Suprapubic skin (tissue), 4 donors: ENCODE data around the gene LEFTY2. TPM values are rescaled to one million over a fixed set of nuclear protein-coding genes. Genes with fewer than 3 reads are reported as not detected.

ENCODE experiments used
- DNase-seq, 2 donors: peaks; one replicate each; pipeline ENCODE4 v3.0.0-alpha.2; 2019; ENCODE audit warnings: low spot score in 2 of 2
- H3K27ac ChIP-seq: fragments of 200-600 bp; sonication (generic); one replicate; pipeline ENCODE4 v1.5.1; 2019
- H3K27me3 ChIP-seq: fragments of 200-600 bp; sonication (generic); one replicate; pipeline ENCODE4 v1.5.1; 2019
- H3K36me3 ChIP-seq: fragments of 200-600 bp; sonication (generic); one replicate; pipeline ENCODE4 v1.5.1; 2019
- H3K4me1 ChIP-seq: fragments of 200-600 bp; sonication (generic); one replicate; pipeline ENCODE4 v1.5.1; 2019
- H3K4me3 ChIP-seq: fragments of 200-600 bp; sonication (generic); one replicate; pipeline ENCODE4 v1.5.1; 2019; ENCODE audit warnings: mild to moderate bottlenecking
- H3K9me3 ChIP-seq: fragments of 200-600 bp; sonication (generic); one replicate; pipeline ENCODE4 v1.5.1; 2019
- CTCF ChIP-seq, 2 donors: fragments of 200-600 bp in 1 of 2; fragments of 450-650 bp in 1 of 2; sonication (generic) in 1 of 2; IDR thresholded peaks; one replicate each; pipeline ENCODE4 v1.5.1; 2016 to 2019; ENCODE audit warnings: antibody characterized with exemption in 2 of 2, mild to moderate bottlenecking in 1 of 2, moderate library complexity in 1 of 2
- EP300 ChIP-seq: sonication (generic); formaldehyde crosslinking; IDR thresholded peaks from one replicate; pipeline ENCODE4 v1.6.1; 2017; ENCODE audit warnings: antibody characterized with exemption
- POLR2A ChIP-seq, 2 donors: fragments of 450-650 bp; IDR thresholded peaks; one replicate each; pipeline ENCODE4 v1.6.1; 2017; ENCODE audit warnings: antibody characterized with exemption in 2 of 2, mild to moderate bottlenecking in 2 of 2, moderate library complexity in 2 of 2
- POLR2AphosphoS5 ChIP-seq, 3 donors: sonication (generic); formaldehyde crosslinking; IDR thresholded peaks; one replicate each; pipeline ENCODE4 v1.6.1; 2017; ENCODE audit warnings: antibody characterized with exemption in 3 of 3
- WGBS: methylation state at CpG from one replicate; pipeline ENCODE4 v1.1.5; 2018; 5-methylcytosine and 5-hydroxymethylcytosine counted together
- total RNA-seq, 4 donors: library from RNA; depleted of rRNA; stranded (reverse); fragments of >200 nt; gene quantifications; one replicate each; pipeline ENCODE4 v1.1.0, GENCODE V29; 2016

LEFTY2 gene
- total RNA-seq, 4 donors from 2014 or later: 0.26 TPM; not detected in 3

- Histone ChIP-seq H3K27ac (no peak overlapping the region), H3K36me3 (no peaks in the 10 kb centered on the region), H3K4me1 (peaks cover 10% of the 10 kb centered on the region), H3K9me3 (no peaks in the 10 kb centered on the region), H3K4me3 (no peak overlapping the region), H3K27me3 (no peaks in the 10 kb centered on the region)
- WGBS: 50% methylated on average over 7 of the region's 7 CpGs
- no peak for DNase-seq
- TF ChIP-seq CTCF (IDR thresholded peaks at IDR 0.05) (no peak), POLR2AphosphoS5 (IDR thresholded peaks at IDR 0.05) (no peak), EP300 (no peak), POLR2A (IDR thresholded peaks at IDR 0.05) (no peak)
These were observed 44.0 kb downstream of the LEFTY2 start for GRCh38 chr1:225896937-225897549.

DNA sequence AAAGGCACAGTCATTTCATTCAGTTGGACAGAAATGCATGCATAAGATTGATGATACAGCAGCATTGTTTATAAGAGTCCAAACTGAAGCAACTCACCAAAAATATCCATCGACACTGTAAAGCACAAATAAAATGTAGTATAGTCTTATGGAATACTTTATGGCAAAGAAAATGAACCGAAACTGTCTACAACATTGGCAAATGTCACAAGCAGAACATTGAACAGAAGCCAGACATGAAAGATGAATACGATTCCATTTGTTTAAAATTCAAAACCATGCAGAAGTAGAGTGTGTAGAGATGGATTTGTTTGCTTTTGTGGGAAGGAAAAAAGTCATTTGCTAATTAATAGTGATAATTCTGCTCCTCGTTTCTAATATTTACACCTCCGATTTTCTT, 44.5 kb downstream of the LEFTY2 start:
- DNase-seq: no peak
- WGBS: 71% methylated on average over 5 of the region's 5 CpGs
- no peak overlapping the region for H3K27ac ChIP-seq

GRCh38 chr1:225892307-225892706, 48.7 kb downstream of the LEFTY2 start:
- no peak overlapping the region for H3K27ac ChIP-seq
- TF ChIP-seq CTCF (IDR thresholded peaks at IDR 0.05) (no peak), EP300 (no peak), POLR2AphosphoS5 (IDR thresholded peaks at IDR 0.05) (no peak), POLR2A (IDR thresholded peaks at IDR 0.05) (no peak)
- H3K36me3 ChIP-seq: no peaks in the 10 kb centered on the region
- no peaks in the 10 kb centered on the region for H3K27me3 ChIP-seq
- peaks cover 7% of the 10 kb centered on the region for H3K4me1 ChIP-seq
- H3K4me3 ChIP-seq: no peak overlapping the region
- no peak for DNase-seq
- WGBS: 82% methylated on average over 6 of the region's 6 CpGs
- no peaks in the 10 kb centered on the region for H3K9me3 ChIP-seq

More for the DNA sequence above, 44.5 kb downstream of the LEFTY2 start:
- no peaks in the 10 kb centered on the region for H3K27me3 ChIP-seq
- peaks cover 10% of the 10 kb centered on the region for H3K4me1 ChIP-seq
- H3K4me3 ChIP-seq: no peak overlapping the region
- TF ChIP-seq EP300 (no peak), CTCF (IDR thresholded peaks at IDR 0.05) (no peak), POLR2A (IDR thresholded peaks at IDR 0.05) (no peak), POLR2AphosphoS5 (IDR thresholded peaks at IDR 0.05) (no peak)
- H3K9me3 ChIP-seq: no peaks in the 10 kb centered on the region
- no peaks in the 10 kb centered on the region for H3K36me3 ChIP-seq

GRCh38 chr1:225891229-225891972, 49.6 kb downstream of the LEFTY2 start:
- H3K9me3 ChIP-seq: no peaks in the 10 kb centered on the region
- H3K27ac ChIP-seq: peak overlapping the region; percentile 28
- WGBS: 77% methylated on average over 14 of the region's 14 CpGs
- DNase-seq: no peak
- H3K4me1 ChIP-seq: no peaks in the 10 kb centered on the region
- no peaks in the 10 kb centered on the region for H3K27me3 ChIP-seq
- no peak overlapping the region for H3K4me3 ChIP-seq
- no peaks in the 10 kb centered on the region for H3K36me3 ChIP-seq
- TF ChIP-seq CTCF (IDR thresholded peaks at IDR 0.05): no peak
- no peak for TF ChIP-seq POLR2A (IDR thresholded peaks at IDR 0.05)
- no peak for TF ChIP-seq EP300
- no peak for TF ChIP-seq POLR2AphosphoS5 (IDR thresholded peaks at IDR 0.05)
